Thyroid gland (tissue), 4 donors: ENCODE measurements around the gene CACNA1D. TPM values are rescaled to one million over a fixed set of nuclear protein-coding genes. Genes with fewer than 3 reads are reported as not detected.

Experiments
- DNase-seq, 2 donors: peaks; one replicate each; pipeline ENCODE4 v3.0.0-alpha.2; 2019
- H3K27ac ChIP-seq, 3 donors: fragments of 200-600 bp; sonication (generic); 1 replicate in 2 of 3; 2 replicates in 1 of 3; pipeline ENCODE4 v1.5.1; 2016 to 2019; ENCODE audit warnings: mild to moderate bottlenecking in 1 of 3, moderate library complexity in 1 of 3
- H3K27me3 ChIP-seq: fragments of 200-600 bp; sonication (generic); one replicate; pipeline ENCODE4 v1.5.1; 2019
- H3K36me3 ChIP-seq, 2 donors: fragments of 200-600 bp; sonication (generic); one replicate each; pipeline ENCODE4 v1.5.1; 2016 to 2019
- H3K4me1 ChIP-seq, 2 donors: fragments of 200-600 bp; sonication (generic); one replicate each; pipeline ENCODE4 v1.5.1; 2017 to 2019
- H3K4me3 ChIP-seq, 3 donors: fragments of 200-600 bp; sonication (generic); replicated peaks in 1 of 3; 1 replicate in 2 of 3; 2 replicates in 1 of 3; pipeline ENCODE4 v1.5.1; 2016; ENCODE audit warnings: mild to moderate bottlenecking in 1 of 3
- H3K9me3 ChIP-seq: fragments of 200-600 bp; sonication (generic); one replicate; pipeline ENCODE4 v1.5.1; 2017
- POLR2A ChIP-seq, 2 donors: fragments of 450-650 bp; IDR thresholded peaks; one replicate each; pipeline ENCODE4 v1.6.1; 2017; ENCODE audit warnings: antibody characterized with exemption in 2 of 2, mild to moderate bottlenecking in 2 of 2, moderate library complexity in 1 of 2
- WGBS, 2 donors: methylation state at CpG; one replicate each; pipeline ENCODE4 v1.1.5; 2017; 5-methylcytosine and 5-hydroxymethylcytosine counted together
- intact Hi-C: fragments of 100-400 bp; cut with DNase I; formaldehyde crosslinking; loops from one replicate; pipeline ENCODE4 v1.15.1; 2023
- total RNA-seq, 4 donors: library from RNA; depleted of rRNA; stranded (reverse); fragments of >200 nt; gene quantifications; one replicate each; pipeline ENCODE4 v1.2.3, GENCODE V29; 2016
- TF ChIP-seq, protein P1 (sequence below), 6 experiments: fragments of 200-600 bp in 3 of 6; fragments of 450-650 bp in 3 of 6; sonication (generic) in 3 of 6; IDR thresholded peaks; one replicate each; pipeline ENCODE4 v1.5.1; 2016 to 2019; ENCODE audit warnings: antibody characterized with exemption in 6 of 6, mild to moderate bottlenecking in 2 of 6, inconsistent platforms in 1 of 6, moderate library complexity in 1 of 6

Gene CACNA1D
- total RNA-seq, 4 donors from 2014 or later = 7.1 to 46.1 (median 27.3) TPM

DNA sequence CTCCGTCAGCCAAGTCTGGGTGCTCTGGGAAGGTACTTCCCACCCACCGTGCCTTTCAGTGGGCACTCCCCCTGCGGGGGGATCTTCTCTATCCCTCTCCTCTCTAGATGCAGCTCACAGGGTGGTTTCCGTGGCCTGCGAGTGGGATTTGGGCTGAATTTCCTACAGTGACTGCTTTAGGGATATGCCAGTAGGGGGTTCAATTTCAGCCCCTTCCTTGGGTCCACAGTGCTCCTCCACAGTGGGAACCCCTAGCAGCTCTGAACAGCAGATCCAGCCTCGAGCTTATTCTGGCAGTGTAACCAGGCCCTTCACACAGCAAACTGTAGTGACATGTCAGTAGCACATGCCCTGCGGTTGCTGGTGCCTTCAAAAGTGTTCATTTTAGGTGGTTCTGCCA, 196.1 kb downstream of the CACNA1D start:
- H3K27me3 ChIP-seq = no peaks in the 10 kb centered on the region
- no peak overlapping the region for H3K4me3 ChIP-seq
- no peaks in the 10 kb centered on the region for H3K4me1 ChIP-seq
- no peak for DNase-seq
- H3K36me3 ChIP-seq = no peaks in the 10 kb centered on the region
- TF ChIP-seq POLR2A (IDR thresholded peaks at IDR 0.05) = no peak
- TF ChIP-seq, protein P1, sequence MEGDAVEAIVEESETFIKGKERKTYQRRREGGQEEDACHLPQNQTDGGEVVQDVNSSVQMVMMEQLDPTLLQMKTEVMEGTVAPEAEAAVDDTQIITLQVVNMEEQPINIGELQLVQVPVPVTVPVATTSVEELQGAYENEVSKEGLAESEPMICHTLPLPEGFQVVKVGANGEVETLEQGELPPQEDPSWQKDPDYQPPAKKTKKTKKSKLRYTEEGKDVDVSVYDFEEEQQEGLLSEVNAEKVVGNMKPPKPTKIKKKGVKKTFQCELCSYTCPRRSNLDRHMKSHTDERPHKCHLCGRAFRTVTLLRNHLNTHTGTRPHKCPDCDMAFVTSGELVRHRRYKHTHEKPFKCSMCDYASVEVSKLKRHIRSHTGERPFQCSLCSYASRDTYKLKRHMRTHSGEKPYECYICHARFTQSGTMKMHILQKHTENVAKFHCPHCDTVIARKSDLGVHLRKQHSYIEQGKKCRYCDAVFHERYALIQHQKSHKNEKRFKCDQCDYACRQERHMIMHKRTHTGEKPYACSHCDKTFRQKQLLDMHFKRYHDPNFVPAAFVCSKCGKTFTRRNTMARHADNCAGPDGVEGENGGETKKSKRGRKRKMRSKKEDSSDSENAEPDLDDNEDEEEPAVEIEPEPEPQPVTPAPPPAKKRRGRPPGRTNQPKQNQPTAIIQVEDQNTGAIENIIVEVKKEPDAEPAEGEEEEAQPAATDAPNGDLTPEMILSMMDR (IDR thresholded peaks at IDR 0.05) = no peak
- no peak overlapping the region for H3K27ac ChIP-seq
- no peaks in the 10 kb centered on the region for H3K9me3 ChIP-seq
- intact Hi-C loops = no loop called here
- WGBS, 2 donors = 92 to 94% methylated on average over 6 to 7 of the region's 7 CpGs

DNA sequence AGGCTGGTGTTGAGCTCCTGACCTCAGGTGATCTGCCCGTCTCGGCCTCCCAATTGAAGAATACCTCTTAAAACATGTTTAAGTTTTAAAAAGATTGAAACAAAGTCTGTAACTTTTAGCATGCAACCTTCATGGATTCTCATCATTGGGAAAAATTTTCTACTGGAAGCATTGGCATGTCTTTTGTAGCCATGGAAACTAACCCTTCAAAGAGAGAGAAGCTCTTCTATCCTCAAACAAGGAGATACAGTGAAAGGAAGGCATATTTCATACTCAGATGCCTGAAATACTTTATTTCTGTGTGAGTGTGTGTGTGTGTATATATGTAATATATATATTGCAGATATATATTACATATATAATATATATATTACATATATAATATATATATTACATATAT, 196.9 kb downstream of the CACNA1D start:
- WGBS, 2 donors = 93 to 100% methylated on average over 2 of the region's 2 CpGs
- no peak overlapping the region for H3K27ac ChIP-seq
- no peaks in the 10 kb centered on the region for H3K27me3 ChIP-seq
- H3K4me1 ChIP-seq = no peaks in the 10 kb centered on the region
- no peak for TF ChIP-seq POLR2A (IDR thresholded peaks at IDR 0.05)
- TF ChIP-seq, protein P1 (IDR thresholded peaks at IDR 0.05) = no peak
- no peaks in the 10 kb centered on the region for H3K9me3 ChIP-seq
- intact Hi-C loops = no loop called here
- H3K36me3 ChIP-seq = no peaks in the 10 kb centered on the region
- H3K4me3 ChIP-seq = no peak overlapping the region
- no peak for DNase-seq

DNA sequence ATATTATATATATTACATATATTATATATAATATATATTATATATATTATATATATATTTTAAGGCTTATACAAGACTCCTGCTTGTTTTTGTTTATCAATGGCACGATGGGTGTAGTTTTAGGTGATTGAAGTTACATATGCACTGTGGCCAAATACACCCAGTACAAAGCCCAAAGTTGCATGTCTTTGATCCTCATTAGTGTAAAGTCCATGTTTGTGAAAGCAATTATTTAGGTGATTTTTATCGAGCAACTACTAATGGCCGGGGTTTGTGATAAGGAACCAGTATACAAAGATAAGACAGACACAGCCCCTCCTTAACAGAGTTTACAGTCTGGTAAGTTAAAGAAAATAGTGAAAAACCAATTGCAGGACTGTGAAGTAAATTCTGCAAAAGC, 197.5 kb downstream of the CACNA1D start:
- Histone ChIP-seq H3K27me3 (no peaks in the 10 kb centered on the region), H3K4me3 (no peak overlapping the region), H3K4me1 (no peaks in the 10 kb centered on the region), H3K36me3 (no peaks in the 10 kb centered on the region), H3K9me3 (no peaks in the 10 kb centered on the region), H3K27ac (no peak overlapping the region)
- no peak for DNase-seq
- TF ChIP-seq, protein P1 (IDR thresholded peaks at IDR 0.05) = no peak
- no peak for TF ChIP-seq POLR2A (IDR thresholded peaks at IDR 0.05)
- intact Hi-C loops = no loop called here
- 92 to 99% methylated on average over 3 of the region's 3 CpGs for WGBS, 2 donors

DNA sequence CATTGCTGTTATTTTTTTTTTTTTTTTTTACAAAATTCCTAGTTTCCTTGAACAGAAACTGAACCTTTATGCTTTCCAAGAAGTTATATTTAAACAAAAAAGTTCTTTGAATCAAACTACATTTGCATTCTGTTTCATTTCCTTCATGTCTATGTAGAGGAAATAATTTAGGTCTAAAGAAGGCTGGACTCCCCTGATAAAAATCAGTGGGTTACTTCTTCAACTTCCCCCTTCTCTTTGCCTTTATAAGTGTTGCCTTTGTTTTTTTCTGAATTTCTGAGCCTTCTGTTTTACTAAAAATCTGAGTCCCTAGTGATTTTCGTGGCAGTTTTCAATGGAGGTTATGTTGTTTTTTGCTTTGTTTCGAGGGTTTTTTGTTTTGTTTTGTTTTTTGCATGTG, 199.0 kb downstream of the CACNA1D start:
- no peak for DNase-seq
- TF ChIP-seq POLR2A (IDR thresholded peaks at IDR 0.05) = no peak
- TF ChIP-seq, protein P1 (IDR thresholded peaks at IDR 0.05) = no peak
- Histone ChIP-seq H3K9me3 (no peaks in the 10 kb centered on the region), H3K4me1 (no peaks in the 10 kb centered on the region), H3K4me3 (no peak overlapping the region), H3K27me3 (no peaks in the 10 kb centered on the region), H3K27ac (no peak overlapping the region), H3K36me3 (no peaks in the 10 kb centered on the region)
- WGBS, 2 donors = 69 to 76% methylated on average over 2 of the region's 2 CpGs
- intact Hi-C loops = no loop called here

DNA sequence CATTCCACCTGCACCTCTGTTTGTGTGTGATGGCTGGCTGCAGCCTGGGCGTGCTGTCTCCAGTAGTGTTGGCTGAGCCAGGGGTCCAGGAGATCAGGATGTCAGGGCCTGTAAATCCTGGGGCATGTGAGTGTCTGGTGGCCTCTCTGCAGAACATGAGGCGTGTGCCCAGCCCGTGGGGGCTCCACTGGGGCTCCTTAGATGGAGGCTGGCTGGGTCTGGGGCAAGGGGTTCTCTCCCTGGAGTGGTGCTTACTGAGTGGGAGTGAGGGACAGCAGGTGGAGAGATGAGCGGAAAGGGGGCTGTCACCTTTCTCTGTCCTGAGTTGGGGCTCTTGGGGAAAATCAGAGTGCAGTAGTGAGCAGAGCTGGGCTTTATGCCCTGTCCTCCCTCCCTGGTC, 199.6 kb downstream of the CACNA1D start:
- no peak for DNase-seq
- WGBS, 2 donors = 91 to 93% methylated on average over 4 of the region's 4 CpGs
- intact Hi-C loops = no loop called here

More for the DNA sequence above, 199.6 kb downstream of the CACNA1D start:
- Histone ChIP-seq H3K27ac (no peak overlapping the region), H3K36me3 (no peaks in the 10 kb centered on the region), H3K9me3 (no peaks in the 10 kb centered on the region), H3K4me1 (no peaks in the 10 kb centered on the region), H3K27me3 (no peaks in the 10 kb centered on the region), H3K4me3 (no peak overlapping the region)
- no peak for TF ChIP-seq POLR2A (IDR thresholded peaks at IDR 0.05)
- TF ChIP-seq, protein P1 (IDR thresholded peaks at IDR 0.05) = no peak
